HG02884 (cell line): Measurements from ENCODE around the gene SPTSSB.

Source experiments
- ATAC-seq: cut with Tn5 transposase; IDR thresholded peaks from one replicate; pipeline ENCODE4 v1.9.1; 2021; ENCODE audit warnings: mild to moderate bottlenecking, moderate library complexity; ENCODE audit not compliant: unreplicated experiment

The SPTSSB gene

DNA sequence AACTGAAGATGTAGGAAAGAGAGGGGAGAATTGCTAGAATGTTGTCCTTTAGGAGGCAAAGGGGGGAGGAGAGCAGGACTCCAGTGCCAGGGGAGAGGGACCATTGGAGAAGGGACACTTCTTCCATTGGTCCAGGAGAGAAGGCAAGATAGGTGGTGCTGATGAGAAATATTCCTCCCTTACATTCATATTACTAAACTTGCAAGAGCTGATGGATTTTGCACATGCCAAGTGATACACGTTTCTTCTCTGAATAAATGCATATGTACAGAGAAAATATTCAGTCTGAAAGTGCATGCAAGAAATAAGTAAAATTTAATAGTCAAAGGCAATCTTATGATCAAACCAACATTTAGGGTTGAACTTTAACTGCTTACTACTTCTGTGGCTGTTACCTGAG lies 21.5 kb upstream of the SPTSSB start:
- ATAC-seq: no peak

DNA sequence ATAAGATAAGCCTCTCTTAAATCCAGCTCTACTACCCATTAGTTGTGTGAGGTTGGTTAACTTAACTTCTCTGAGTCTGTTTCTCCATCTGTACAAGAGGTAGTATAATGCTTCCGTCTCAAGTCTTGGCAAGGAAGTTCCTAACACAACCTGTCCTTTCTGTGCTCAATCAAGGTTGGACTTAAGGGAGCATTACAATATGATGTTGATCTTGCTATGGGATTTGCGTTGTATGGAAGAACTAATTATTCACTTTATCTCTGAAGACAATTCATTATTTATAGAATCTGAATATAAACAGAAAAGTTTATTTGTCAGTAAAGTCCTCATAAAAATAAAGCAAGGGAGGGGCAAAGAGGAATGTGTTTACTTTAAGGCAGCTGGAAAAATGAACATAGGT lies 18.9 kb upstream of the SPTSSB start:
- no peak for ATAC-seq

DNA sequence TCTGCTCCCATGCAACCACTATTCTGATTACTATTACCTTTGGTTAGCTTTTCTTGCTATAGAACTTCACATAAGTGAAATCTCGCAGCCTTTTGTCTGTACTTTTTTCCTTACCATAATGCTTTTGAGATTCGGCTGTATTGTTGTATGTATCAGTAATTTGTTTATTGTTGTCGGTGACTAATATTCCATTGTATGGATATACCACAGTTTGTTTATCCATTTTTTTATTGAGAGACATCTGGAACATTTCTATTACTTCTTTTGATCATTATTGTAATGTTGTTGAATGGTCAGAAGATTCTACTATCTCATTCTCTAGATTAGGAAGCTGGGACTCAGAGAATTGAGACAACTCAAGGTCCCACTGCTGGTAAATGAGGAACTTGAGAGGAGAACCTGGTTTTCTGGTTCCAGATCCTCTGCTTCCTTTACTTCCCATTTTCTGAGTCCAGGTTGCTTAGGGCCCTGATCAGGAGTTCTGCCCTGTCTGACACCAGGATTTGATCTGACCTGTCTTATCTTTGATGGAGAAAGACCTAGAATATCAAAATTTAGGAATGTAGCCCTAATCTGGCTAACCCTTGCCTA lies 18.2 kb upstream of the SPTSSB start:
- no peak for ATAC-seq

DNA sequence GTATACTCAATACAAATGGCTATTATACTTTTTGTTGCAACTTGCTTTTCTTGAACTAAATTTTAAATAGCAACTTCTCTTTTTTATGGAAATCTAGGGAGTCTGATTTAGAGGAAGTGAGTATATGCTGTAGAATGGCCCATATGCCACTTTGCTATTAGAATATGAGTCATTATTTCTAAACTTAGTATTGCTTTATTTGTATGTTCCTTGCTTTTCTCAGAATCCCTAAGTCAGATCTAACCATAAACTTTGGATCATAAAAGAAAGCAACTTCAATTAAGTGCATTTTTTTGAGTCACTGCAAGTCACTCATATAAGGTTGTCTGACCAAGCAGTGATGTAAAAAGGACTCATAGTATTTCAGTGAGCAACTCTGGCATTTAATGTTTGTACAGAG lies 17.5 kb upstream of the SPTSSB start:
- no peak for ATAC-seq

DNA sequence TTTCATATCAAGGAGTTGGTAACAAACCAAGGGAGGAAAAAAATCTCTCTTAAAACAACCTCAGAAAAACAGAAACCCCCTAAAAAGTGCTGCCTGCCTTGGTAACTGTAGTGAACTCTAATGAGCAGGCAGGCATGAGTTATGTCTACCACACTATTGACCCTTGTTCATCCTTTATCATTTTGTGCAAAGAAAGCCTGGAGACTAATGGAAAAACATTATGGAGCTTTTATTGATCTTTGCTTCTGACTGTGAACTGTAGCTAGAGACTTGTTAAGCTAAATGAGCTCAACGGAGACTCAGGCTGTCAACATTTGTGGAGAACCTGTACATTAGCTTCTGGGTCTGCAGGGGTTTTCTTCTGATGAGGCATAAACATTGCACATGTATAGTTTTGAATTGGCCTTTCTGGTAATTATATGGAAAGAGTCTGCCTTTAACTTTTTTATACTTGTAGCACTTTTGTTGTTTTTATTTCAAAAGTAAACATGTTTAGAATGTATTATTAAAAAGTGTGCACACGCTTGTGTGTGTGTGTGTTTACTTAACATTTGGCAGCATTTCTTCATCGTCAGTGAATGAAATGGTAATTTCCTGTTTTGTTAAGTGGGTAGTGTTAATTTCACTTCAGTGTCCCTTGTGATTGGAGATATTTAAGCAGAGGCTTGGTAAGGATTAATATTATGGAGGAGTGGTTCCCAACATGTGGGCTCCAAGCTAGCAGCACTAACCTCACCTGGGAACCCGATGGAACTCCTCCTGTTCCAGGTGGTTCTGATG lies 15.9 kb upstream of the SPTSSB start:
- ATAC-seq: no peak

DNA sequence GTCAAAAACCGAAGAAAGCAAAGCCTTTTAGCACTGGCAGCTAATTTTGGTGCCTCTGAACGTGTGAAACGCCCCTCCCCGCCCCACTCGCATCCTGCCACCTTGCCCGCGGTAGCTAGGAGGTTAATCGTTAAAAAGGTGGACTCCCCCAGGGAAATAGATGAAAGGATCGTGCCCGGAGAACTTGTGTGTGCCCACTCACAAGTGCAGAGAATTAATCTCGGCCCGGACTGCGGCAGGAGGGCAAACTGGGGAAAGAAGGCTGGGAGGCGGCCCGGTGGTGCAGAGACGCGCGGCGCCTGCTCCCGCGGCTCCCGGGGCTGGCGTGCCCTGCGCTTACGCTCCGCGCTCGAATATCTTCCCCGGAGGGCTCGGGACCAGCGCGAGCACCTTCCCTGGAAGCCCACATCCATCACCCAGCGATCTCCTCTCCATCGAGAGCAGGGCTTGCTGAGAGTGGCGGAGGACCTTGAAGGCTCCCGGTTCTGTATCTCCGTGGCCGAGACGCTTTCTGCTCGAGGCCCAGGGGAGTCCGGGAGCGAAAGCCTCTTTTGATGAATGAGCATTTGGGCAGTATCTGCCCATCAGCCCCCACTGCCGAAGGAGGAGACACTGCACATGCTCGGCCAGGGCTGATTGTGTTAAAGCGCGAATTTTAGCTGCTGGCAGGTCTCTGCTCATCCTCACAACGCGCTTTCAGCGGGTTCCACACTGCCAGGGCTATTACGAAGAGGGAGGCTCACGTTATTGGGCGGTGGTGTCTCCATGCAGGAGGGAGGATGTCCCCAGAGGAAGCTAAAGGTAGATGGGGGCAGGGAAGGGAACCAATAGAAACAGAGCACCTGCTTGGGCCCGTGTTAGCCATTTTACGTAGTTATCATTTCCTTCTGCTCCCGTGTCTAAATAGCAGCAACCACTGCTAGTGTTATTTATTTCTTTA lies 1.3 kb upstream of the SPTSSB start:
- peak; percentile 33 for ATAC-seq

DNA sequence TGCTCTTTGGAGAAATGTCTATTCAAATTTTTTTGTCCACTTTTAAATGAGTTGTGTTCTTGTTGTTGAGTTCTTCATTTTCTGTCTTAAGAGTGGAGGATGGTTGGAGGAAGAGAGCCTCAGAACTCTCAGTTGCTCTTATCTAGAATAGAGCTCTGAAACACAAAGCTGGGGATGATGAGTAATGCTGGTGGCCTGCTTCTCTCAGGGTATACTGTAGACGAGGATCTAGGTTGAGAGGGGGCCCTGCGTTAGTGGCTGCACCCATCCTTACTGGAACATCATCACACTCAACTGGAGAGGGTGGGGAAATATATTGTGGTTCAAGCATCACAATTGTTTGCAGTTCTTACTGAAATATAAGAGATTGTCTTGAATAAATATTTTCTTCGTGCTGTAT lies 1.8 kb downstream of the SPTSSB start:
- no peak for ATAC-seq

DNA sequence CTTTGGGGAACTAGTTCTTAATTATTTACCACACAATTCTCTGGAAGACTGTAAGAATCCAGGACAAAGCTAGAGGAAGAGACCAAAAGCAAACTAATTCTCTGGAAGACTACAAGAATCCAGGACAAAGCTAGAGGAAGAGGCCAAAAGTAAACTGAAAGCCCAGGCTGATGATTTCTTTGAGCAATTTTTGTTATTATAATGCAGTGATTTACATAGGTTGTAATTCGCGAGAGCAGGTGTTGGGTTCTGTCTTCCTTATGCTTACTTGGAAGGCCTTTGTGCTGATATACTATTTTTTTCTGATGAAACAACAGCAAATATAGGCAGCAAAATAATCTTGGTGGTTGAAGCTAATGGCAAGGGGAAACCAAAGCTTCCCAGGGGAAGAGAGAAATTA lies 5.2 kb downstream of the SPTSSB start:
- no peak for ATAC-seq

DNA sequence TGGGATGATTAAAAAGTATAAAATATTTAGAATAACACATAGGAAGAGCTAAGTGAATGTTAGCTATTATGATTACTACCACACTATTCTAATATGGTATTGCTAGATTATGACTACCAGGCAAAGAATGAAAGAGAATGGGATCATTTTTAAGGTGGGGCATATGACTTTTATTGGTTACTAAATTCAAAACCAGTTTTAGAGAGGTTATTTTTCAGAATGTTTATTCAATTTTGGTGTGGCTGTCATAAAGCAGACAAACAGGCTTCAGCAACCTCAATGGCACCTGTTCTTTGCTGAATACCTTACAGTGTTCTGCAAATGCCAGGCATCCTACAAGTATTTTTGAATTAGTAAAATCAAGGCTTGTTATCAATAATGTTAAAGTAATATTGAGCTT lies 12.8 kb downstream of the SPTSSB start:
- ATAC-seq: no peak

DNA sequence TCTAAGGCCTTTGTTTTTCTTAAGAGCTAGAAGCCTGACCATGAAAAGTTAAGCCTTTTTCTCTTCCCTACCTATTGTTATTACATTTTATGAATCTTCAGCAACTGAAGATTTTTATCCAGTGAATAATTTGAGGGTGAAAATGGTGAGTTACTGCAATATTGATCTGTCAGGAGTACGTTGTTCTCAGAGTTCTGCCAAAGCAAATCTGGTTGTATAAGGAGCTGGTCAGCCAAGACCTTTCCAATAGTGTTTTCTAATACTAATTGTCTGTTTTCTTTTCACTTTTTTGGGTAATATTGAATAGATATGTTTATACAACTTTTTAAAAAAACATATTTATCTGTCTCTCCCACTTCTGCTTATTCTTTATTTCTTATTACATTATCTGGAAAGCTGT lies 15.0 kb downstream of the SPTSSB start:
- ATAC-seq: no peak

DNA sequence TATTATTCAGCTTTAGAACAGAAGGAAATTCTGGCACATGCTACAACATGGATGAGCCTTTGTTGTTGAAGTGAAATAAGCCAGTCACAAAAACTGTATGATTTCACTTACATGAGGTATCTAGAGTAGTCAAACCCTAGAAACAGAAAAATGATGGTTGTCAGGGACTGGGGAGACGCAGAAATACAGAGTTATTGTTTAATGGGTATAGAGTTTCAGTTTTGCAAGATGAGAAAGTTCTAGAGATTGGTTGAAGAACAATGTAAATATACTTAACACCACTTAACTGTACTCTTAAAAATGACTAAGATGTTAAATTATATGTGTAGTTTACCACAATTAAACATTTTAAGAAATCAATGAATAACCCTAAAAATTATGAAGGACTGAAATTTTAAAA lies 15.8 kb downstream of the SPTSSB start:
- ATAC-seq: no peak

DNA sequence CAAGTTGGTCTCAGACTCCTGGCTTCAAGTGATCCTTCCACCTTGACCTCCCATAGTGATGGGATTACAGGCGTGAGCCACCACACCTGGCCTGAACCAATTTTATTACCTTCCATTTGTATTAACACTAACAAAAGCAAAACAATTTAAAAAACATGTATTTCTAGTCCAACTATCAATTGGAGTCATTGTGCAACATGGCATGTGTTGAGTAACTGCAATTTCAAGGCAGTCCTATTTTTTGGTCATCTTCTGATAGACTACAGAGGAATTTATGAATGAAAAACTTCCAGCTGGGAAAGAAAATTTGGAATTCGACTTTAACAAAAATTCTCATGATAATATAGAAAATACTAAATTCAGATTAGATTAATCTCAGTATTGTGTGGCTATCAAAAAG lies 16.8 kb downstream of the SPTSSB start:
- no peak for ATAC-seq

DNA sequence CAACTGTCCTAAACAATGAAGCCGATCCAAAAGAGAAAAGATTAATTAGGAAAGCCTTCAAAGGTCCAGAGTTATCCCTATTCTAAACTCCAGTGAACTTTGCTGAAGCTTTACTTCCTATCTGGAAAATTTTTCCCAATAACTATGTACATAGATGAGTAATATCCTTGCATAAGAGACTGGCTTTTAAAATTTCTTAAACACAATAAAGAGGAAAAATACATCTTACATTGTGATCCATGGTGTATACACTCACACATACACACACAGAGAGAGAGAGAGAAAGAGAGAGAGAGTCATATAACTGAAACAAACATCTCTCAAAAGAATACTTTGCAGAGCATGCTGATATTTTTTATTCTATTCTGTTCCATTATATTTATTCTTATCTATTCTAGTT lies 20.0 kb downstream of the SPTSSB start:
- ATAC-seq: no peak

DNA sequence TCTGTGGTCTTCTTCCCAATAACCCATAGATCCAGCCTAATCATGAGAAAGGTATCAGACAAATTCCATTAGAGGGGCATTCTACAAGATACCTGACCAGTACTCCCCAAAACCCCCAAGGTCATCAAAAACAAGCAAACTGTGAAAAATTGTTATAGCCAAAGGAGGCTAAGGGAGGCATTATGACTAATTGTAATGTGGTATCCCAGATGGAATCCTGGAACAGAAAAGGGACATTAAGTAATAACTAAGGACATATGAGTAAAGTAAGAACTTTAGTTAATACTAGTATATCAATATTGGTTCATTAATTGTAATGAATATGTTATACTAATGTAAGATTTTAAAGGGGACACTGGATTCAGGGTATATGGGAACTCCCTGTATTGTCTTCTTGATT lies 20.4 kb downstream of the SPTSSB start:
- no peak for ATAC-seq

DNA sequence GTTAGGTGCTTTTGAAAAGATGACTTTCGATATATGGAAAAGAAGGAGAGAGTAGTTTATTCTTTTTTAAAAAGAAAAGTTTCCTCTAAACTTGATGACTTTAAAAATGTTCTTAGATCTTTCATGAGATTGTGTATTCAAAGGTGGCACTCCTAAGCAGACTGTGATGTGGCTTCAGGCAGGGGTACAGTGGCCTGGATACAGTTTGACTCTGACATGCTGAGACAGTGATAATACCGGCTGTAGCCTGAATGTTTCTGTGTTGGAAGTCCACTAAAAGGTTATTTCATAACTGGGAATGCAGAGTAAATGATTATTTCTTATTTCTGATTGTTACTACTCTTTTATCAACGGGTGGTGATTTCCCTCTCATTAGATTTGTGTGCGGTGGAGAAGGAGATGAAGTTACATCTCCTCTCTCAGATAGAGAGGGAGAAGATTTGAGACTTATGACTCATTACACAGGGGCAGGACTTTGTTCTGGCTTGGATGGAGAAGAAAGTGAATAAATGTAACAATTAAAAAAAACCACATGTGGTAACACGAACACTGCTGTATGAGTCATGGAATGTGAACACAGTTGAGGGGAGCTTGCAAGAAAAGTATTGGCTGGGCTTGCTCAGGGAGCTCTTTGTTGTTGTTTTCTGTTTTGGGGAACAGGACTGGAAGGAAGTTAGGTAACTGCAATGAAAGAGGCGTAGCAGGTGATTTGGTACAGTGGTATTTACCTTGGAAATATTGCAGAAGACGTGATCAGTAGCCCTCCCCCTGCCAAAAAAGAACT lies 21.6 kb downstream of the SPTSSB start:
- peak; percentile 76 for ATAC-seq

DNA sequence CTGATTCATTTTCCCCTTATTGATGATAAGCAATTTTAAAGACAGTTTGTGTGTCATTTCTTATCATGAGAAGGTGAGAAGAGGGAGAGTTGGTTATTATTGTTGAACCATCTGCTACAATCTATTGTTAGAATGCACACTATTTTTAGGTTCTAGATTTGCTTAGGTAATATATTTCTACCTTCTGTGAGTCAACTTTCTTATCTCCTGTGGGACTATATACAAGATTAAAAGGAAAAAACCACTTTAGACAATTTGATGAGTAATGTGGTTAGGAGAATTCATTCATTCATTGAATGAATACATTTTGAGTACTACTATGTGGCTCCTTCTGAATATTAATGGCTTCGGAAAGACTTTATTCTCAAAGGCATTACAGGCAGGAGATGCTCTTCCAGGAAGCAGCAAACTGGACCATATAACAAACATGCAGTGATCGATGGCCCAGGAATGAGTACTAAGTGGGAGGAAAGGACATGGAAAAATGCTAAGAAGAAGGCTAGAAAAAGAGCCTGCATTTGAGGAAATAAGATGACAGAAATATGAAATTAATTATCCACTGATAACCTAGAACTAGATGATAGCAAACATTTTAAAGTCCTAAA lies 22.4 kb downstream of the SPTSSB start:
- no peak for ATAC-seq

DNA sequence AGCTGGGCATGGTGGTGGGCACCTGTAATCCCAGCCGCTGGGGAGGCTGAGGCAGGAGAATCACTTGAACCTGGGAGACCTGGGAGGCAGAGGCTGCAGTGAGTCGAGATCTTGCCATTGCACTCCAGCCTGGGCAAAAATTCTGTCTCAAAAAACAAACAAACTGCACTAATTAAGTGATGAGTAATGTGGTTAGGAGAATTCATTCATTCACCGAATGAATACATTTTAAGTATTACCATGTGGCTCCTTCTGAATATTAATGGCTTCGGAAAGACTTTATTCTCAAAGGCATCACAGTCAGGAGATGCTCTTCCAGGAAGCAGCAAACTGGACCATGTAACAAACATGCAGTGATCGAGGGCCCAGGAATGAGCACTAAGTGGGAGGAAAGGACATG lies 23.6 kb downstream of the SPTSSB start:
- no peak for ATAC-seq

DNA sequence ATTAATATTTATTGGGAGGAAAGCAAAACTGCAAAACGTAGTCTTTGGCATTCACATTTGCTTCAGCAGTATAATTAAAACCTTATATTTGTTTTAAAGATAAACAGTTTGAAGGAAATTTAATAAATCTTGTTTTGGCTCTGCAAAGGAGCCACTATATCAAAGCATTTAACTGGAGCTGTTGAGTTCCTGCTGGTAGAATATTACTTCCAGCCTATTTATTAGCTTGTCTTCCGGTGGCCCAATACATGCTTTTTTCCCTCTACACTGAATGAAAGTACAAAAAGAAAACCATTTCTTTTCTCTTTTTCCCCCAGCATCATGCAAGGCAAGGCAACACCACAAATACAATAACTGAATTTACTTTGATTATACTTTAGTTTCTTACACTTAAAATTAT lies 26.3 kb downstream of the SPTSSB start:
- ATAC-seq: no peak

DNA sequence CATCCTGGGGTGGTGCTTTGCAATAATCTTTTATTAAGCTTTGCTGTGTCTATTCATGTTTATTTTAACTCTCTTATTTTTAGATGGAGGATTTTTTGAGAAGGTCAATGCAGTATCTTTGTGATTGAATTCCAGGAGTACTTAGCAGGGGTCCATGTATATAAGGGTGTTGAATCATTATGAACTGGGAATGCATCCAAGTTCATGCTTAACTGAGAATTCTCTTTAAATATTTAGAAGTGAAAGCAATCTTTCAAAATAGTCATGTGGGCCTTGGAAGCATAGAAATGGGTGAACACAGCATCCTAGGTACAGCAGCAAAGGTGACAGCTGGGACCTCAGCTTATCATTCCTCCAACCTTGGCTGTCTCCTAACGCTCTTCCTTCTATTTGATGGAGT lies 27.3 kb downstream of the SPTSSB start:
- no peak for ATAC-seq

DNA sequence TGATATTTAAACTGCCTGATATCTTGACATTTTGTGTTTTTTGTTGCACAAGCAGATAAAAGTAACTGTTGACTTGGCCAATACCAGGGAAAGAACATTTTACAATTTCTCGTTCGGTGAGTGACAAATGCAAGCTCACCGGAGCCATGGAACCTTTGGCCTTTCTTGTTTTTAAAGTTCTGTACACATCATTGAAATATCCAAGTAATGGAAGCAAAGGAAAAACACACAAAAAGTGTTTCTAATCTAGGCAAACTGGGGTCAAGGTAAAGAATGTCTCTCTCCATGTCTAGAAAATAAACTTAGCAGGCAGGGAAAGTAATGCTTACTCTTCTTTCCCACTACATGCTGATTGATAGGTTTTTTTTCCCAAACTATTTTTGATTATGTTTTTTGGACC lies 27.8 kb downstream of the SPTSSB start:
- no peak for ATAC-seq

DNA sequence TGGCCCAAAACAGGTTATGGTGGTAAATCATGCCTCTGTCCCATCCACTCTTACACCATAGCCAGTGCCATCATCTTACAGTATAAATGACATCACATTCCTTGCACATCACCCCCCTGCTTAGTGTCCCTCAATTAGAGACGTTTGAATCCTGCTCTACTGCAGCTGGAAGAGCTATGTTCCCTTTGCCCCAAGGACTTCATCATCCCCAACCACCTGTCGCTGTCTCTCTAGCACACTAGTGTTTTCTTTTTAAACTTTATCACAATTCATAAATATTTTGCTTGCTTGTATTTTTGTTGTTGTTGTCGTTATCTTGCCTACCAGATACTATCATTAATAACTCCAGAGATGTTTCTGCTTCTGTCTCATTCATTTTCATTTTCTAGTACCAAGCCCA lies 28.7 kb downstream of the SPTSSB start:
- no peak for ATAC-seq
